ENCODE measurements around the gene EDEM3.

- no peak for TF ChIP-seq FOXA1 (IDR thresholded peaks at IDR 0.05)
- TF ChIP-seq SP1 (IDR thresholded peaks at IDR 0.05), result no peak
- TF ChIP-seq SUZ12 (IDR thresholded peaks at IDR 0.05), result no peak
These were observed 30.9 kb upstream of the EDEM3 start for GRCh38 chr1:184785529-184785928.
